Parathyroid adenoma (tissue), 2 donors: ENCODE results near the gene HNRNPA0.

Source experiments
- H2AFZ ChIP-seq: fragments of 300-600 bp; sonication (generic); one replicate; pipeline ENCODE4 v1.7.0; 2017; ENCODE audit warnings: antibody characterized with exemption, mild to moderate bottlenecking
- H3K27ac ChIP-seq: fragments of 300-600 bp; sonication (generic); one replicate; pipeline ENCODE4 v1.7.0; 2017
- H3K27me3 ChIP-seq: fragments of 300-600 bp; sonication (generic); one replicate; pipeline ENCODE4 v1.7.0; 2017; ENCODE audit warnings: low read length; ENCODE audit not compliant: control insufficient read depth, insufficient read depth
- H3K36me3 ChIP-seq: fragments of 300-600 bp; sonication (generic); one replicate; pipeline ENCODE4 v1.7.0; 2017; ENCODE audit warnings: low read length; ENCODE audit not compliant: control insufficient read depth, insufficient read depth
- H3K4me1 ChIP-seq: fragments of 300-600 bp; sonication (generic); one replicate; pipeline ENCODE4 v1.7.0; 2017; ENCODE audit warnings: control low read depth
- H3K4me2 ChIP-seq: fragments of 300-600 bp; sonication (generic); one replicate; pipeline ENCODE4 v1.7.0; 2017; ENCODE audit warnings: low read length
- H3K4me3 ChIP-seq: fragments of 300-600 bp; sonication (generic); one replicate; pipeline ENCODE4 v1.7.0; 2017; ENCODE audit warnings: low read depth, low read length
- H3K79me2 ChIP-seq: fragments of 300-600 bp; sonication (generic); one replicate; pipeline ENCODE4 v1.7.0; 2017; ENCODE audit warnings: control low read depth
- H3K9ac ChIP-seq: fragments of 300-600 bp; sonication (generic); one replicate; pipeline ENCODE4 v1.7.0; 2017; ENCODE audit warnings: mild to moderate bottlenecking
- H3K9me3 ChIP-seq: fragments of 300-600 bp; sonication (generic); one replicate; pipeline ENCODE4 v1.7.0; 2017; ENCODE audit warnings: low read length; ENCODE audit not compliant: control insufficient read depth
- TF ChIP-seq, protein P1 (sequence below): fragments of 300-600 bp; sonication (generic); IDR thresholded peaks from one replicate; pipeline ENCODE4 v1.7.0; 2017; ENCODE audit warnings: antibody characterized with exemption, mild to moderate bottlenecking
- donor health status: primary hyperparathyroidism.

HNRNPA0 gene

DNA sequence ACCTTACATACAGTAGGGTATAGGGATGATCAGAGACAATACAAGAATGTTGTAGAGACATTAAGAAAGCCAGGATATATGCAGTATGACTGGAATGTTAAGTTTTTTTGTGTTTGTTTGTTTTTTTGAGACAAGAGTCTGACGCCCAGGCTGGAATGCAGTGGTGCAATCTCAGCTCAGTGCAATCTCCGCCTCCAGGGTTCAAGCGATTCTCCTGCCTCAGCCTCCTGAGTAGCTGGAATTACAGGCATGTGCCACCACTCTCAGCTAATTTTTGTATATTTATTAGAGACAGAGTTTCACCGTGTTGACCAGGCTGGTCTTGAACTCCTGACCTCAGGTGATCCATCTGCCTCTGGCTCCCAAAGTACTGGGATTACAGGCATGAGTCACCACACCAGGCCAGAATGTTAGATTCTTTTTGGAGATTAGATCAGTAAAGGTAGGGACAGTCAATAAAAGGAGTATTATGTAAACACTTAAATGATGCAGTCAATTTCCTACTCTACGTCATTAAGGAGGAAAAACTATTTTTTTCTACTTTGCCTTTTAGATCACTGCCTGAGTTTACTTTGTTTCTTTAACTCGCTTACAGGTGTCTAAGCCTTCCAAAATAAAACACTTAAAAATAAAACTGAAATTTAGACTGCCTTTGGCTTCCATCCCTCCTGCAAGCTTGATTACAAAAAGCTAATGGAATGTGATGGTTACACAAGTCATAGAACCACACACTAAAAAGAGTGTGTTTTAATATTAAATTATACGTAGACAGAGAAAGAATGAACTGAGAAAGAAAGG, 6.8 kb upstream of the HNRNPA0 start:
- no peaks in the 10 kb centered on the region for H3K4me1 ChIP-seq
- H3K36me3 ChIP-seq: no peaks in the 10 kb centered on the region
- TF ChIP-seq, protein P1, sequence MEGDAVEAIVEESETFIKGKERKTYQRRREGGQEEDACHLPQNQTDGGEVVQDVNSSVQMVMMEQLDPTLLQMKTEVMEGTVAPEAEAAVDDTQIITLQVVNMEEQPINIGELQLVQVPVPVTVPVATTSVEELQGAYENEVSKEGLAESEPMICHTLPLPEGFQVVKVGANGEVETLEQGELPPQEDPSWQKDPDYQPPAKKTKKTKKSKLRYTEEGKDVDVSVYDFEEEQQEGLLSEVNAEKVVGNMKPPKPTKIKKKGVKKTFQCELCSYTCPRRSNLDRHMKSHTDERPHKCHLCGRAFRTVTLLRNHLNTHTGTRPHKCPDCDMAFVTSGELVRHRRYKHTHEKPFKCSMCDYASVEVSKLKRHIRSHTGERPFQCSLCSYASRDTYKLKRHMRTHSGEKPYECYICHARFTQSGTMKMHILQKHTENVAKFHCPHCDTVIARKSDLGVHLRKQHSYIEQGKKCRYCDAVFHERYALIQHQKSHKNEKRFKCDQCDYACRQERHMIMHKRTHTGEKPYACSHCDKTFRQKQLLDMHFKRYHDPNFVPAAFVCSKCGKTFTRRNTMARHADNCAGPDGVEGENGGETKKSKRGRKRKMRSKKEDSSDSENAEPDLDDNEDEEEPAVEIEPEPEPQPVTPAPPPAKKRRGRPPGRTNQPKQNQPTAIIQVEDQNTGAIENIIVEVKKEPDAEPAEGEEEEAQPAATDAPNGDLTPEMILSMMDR: no peak
- no peaks in the 10 kb centered on the region for H3K79me2 ChIP-seq
- H2AFZ ChIP-seq: no peak overlapping the region
- no peaks in the 10 kb centered on the region for H3K27me3 ChIP-seq
- H3K4me3 ChIP-seq: no peak overlapping the region
- H3K27ac ChIP-seq: no peak overlapping the region
- H3K9ac ChIP-seq: no peak overlapping the region
- no peaks in the 10 kb centered on the region for H3K9me3 ChIP-seq
- no peak overlapping the region for H3K4me2 ChIP-seq

DNA sequence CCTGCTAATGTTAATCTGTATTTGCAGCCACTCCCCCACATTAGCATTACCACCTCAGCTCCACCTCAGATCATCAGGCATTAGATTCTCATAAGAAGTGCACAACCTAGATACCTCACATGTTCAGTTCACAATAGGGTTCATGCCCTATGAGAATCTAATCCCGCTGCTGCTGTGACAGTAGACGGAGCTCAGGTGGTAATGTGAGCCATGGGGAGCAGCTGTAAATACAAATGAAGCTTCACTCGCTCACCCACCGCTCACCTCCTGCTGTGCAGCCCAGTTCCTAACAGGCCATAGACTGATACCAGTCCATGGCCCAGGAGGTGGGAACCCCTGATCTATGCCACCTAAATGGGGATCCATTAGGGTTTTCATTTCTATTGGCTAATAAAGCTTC, 6.1 kb upstream of the HNRNPA0 start:
- no peaks in the 10 kb centered on the region for H3K27me3 ChIP-seq

DNA sequence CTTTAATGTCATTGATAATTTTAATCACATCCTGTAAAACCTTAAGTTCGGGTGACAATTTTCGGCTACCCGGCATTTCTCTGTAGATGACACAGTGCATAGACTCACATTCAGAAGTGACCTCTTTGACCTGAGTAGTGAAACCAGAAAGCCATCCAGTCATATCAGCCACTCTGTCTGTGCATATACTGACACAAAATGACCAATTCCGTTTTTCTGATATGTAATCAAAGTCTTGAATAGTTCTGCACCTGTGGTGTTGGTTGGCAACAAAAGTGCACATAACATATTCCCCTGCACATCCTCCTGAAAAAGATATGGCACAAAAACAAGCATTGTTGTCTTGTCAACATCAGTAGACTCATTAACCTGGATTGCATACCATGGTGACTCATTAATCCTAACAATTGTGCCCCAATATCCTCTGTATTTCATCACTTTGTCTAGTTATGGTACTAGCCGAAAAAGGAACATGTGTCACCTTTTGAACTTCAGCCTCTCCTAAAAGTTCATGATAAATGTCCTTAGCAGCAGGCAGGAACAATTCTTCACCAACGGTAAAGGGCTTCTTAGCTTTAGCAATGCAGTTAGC, 4.6 kb upstream of the HNRNPA0 start:
- no peak overlapping the region for H3K9ac ChIP-seq
- no peaks in the 10 kb centered on the region for H3K4me1 ChIP-seq
- TF ChIP-seq, protein P1: no peak
- no peak overlapping the region for H3K27ac ChIP-seq
- H3K4me3 ChIP-seq: no peak overlapping the region
- no peak overlapping the region for H3K4me2 ChIP-seq
- H3K9me3 ChIP-seq: no peaks in the 10 kb centered on the region
- H3K27me3 ChIP-seq: no peaks in the 10 kb centered on the region
- H2AFZ ChIP-seq: no peak overlapping the region
- peaks cover 2% of the 10 kb centered on the region for H3K79me2 ChIP-seq
- no peaks in the 10 kb centered on the region for H3K36me3 ChIP-seq

More for the DNA sequence above, 6.1 kb upstream of the HNRNPA0 start:
- no peak overlapping the region for H3K4me3 ChIP-seq
- no peak overlapping the region for H2AFZ ChIP-seq
- H3K9ac ChIP-seq: no peak overlapping the region
- H3K36me3 ChIP-seq: no peaks in the 10 kb centered on the region
- no peak overlapping the region for H3K27ac ChIP-seq
- no peak overlapping the region for H3K4me2 ChIP-seq
- TF ChIP-seq, protein P1: no peak
- H3K4me1 ChIP-seq: no peaks in the 10 kb centered on the region
- H3K9me3 ChIP-seq: no peaks in the 10 kb centered on the region
- no peaks in the 10 kb centered on the region for H3K79me2 ChIP-seq

- TF ChIP-seq, protein P1: no peak
- H3K27me3 ChIP-seq: no peaks in the 10 kb centered on the region
- no peak overlapping the region for H3K4me2 ChIP-seq
- no peak overlapping the region for H3K9ac ChIP-seq
- no peaks in the 10 kb centered on the region for H3K36me3 ChIP-seq
- no peak overlapping the region for H3K27ac ChIP-seq
- H3K4me3 ChIP-seq: no peak overlapping the region
- no peaks in the 10 kb centered on the region for H3K4me1 ChIP-seq
- H3K9me3 ChIP-seq: no peaks in the 10 kb centered on the region
- H2AFZ ChIP-seq: no peak overlapping the region
- peaks cover 5% of the 10 kb centered on the region for H3K79me2 ChIP-seq
Observed at GRCh38 chr5:137758121-137758520, 4.0 kb upstream of the HNRNPA0 start.
